Activated CD8-positive, alpha-beta memory T cell treated with anti-CD3 and anti-CD28 coated beads, Interleukin-2, amount 10 ng/mL, durations not matched to agents 7 days and 5 days (primary cell): ENCODE results near the gene IRS2. TPM values are rescaled to one million over a fixed set of nuclear protein-coding genes. Genes with fewer than 3 reads are reported as not detected.
A peak's percentile ranks its signal among the peaks of the same experiment; 100 is the strongest.
"Not testable (repeated sequence)": the region's sequence is repeated elsewhere in the genome, so short reads cannot be mapped to it uniquely, and the experiment has no call there.

ENCODE experiments used
- ATAC-seq: fragments of 150-1000 bp; cut with Tn5 transposase; one replicate; pipeline ENCODE4 v1.10.0; 2021; ENCODE audit warnings: moderate library complexity
- CTCF ChIA-PET: fragments of 350-600 bp; sonication (Branson Sonifier 250); formaldehyde crosslinking; loops from one replicate; lab custom pipeline; 2021; ENCODE audit warnings: antibody characterized with exemption; lab: Charles Lee
- DNase-seq: peaks from one replicate; pipeline ENCODE4 v3.0.0-alpha.2; 2020
- H3K27ac Mint-ChIP-seq: one replicate; pipeline ENCODE4 v1.8.0; 2021; ENCODE audit warnings: mild to moderate bottlenecking, mixed read lengths
- H3K27me3 Mint-ChIP-seq: one replicate; pipeline ENCODE4 v1.8.0; 2021; ENCODE audit warnings: mixed read lengths
- H3K36me3 Mint-ChIP-seq: one replicate; pipeline ENCODE4 v1.8.0; 2021; ENCODE audit warnings: mild to moderate bottlenecking, mixed read lengths
- H3K4me1 Mint-ChIP-seq: one replicate; pipeline ENCODE4 v1.8.0; 2021; ENCODE audit warnings: mixed read lengths
- H3K4me3 Mint-ChIP-seq: one replicate; pipeline ENCODE4 v1.8.0; 2021; ENCODE audit warnings: mild to moderate bottlenecking, moderate library complexity, mixed read lengths
- H3K9me3 Mint-ChIP-seq: one replicate; pipeline ENCODE4 v1.8.0; 2022; ENCODE audit warnings: low read depth, mixed read lengths
- total RNA-seq, 2 experiments: library from RNA; stranded (reverse); gene quantifications; one replicate each; pipeline ENCODE4 v1.2.3, GENCODE V29; 2021

IRS2 gene
- total RNA-seq = 1 to 10 TPM; 1.6 to 2.0 TPM

- no peaks in the 10 kb centered on the region for H3K36me3 Mint-ChIP-seq
- peaks cover 15% of the 10 kb centered on the region for H3K4me1 Mint-ChIP-seq
Observed at GRCh38 chr13:109786457-109787134, at the start of gene IRS2. Gene IRS2 (minus strand): TSS chr13:109786583. CDS start chr13:109786053, 530 bp downstream.

DNA sequence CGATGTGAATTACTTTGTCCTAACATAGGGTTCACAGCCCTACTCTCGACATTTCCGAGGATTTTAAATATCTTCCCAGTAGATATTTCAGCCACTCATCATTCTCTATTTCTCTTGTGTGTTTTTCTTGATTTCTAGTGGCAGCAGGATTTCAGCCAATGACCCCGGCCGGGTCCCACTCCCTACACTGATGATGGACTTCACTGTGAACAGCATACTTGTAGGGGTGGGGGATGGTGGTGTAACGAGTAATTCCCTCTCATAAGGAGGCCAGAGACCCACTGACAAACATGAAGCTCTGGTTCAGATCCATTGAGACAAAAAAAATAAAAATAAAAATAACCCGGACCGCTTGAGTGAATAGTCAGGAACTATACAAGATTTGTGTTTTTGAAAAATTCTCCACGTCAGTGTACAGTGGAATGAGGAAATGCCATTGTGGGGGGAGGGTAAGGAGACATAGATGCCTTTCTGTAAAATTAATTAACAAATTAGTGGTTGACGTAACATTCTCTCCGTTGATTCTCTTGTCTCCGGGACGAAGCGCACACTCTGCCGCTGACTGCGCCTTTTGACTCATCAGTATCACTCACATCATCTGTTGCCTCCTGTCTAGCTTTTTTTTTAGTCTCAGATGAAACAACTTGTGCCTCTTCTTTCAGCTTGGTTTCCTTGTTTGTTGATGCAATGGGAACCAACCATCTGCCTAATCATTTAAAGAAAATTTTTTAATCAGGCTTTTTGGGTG, 48.8 kb upstream of the IRS2 start:
- no peak overlapping the region for H3K4me3 Mint-ChIP-seq
- peaks cover 3% of the 10 kb centered on the region for H3K27me3 Mint-ChIP-seq
- DNase-seq = no peak
- no peaks in the 10 kb centered on the region for H3K36me3 Mint-ChIP-seq
- CTCF ChIA-PET = no interaction called here
- H3K27ac Mint-ChIP-seq = no peak overlapping the region
- peaks cover under 1% of the 10 kb centered on the region for H3K4me1 Mint-ChIP-seq
- no peak for ATAC-seq
- no peaks in the 10 kb centered on the region for H3K9me3 Mint-ChIP-seq

More at GRCh38 chr13:109786457-109787134, at the start of gene IRS2:
- Mint-ChIP-seq H3K9me3 (no peaks in the 10 kb centered on the region), H3K27me3 (peaks cover 28% of the 10 kb centered on the region), H3K27ac (peak within 1 kb of the TSS; percentile 54), H3K4me3 (peak within 1 kb of the TSS; percentile 70)
- ATAC-seq = peak; percentile 90
- CTCF ChIA-PET = no interaction called here
- peak; percentile 90 for DNase-seq

GRCh38 chr13:109833940-109834339, 47.6 kb upstream of the IRS2 start:
- Mint-ChIP-seq H3K4me3 (no peak overlapping the region), H3K27ac (no peak overlapping the region), H3K27me3 (peaks cover 3% of the 10 kb centered on the region), H3K36me3 (no peaks in the 10 kb centered on the region), H3K9me3 (no peaks in the 10 kb centered on the region), H3K4me1 (no peaks in the 10 kb centered on the region)
- ATAC-seq (no peak), DNase-seq (no peak)
- CTCF ChIA-PET = no interaction called here

- Mint-ChIP-seq H3K4me1 (no peaks in the 10 kb centered on the region), H3K9me3 (no peaks in the 10 kb centered on the region), H3K4me3 (no peak overlapping the region), H3K27ac (no peak overlapping the region), H3K36me3 (no peaks in the 10 kb centered on the region), H3K27me3 (peaks cover 3% of the 10 kb centered on the region)
- no peak for ATAC-seq
- DNase-seq = no peak
- CTCF ChIA-PET = no interaction called here
Observed at GRCh38 chr13:109833071-109833470, 46.7 kb upstream of the IRS2 start.

GRCh38 chr13:109828591-109829316, 42.4 kb upstream of the IRS2 start:
- H3K4me1 Mint-ChIP-seq, H3K27me3 Mint-ChIP-seq, H3K36me3 Mint-ChIP-seq, DNase-seq, H3K27ac Mint-ChIP-seq, H3K9me3 Mint-ChIP-seq, ATAC-seq, CTCF ChIA-PET, H3K4me3 Mint-ChIP-seq: not testable (repeated sequence)

- DNase-seq, ATAC-seq, H3K4me3 Mint-ChIP-seq, H3K27ac Mint-ChIP-seq, H3K36me3 Mint-ChIP-seq, H3K27me3 Mint-ChIP-seq, H3K9me3 Mint-ChIP-seq, CTCF ChIA-PET, H3K4me1 Mint-ChIP-seq: not testable (repeated sequence)
Observed at GRCh38 chr13:109823201-109823600, 36.8 kb upstream of the IRS2 start.

- CTCF ChIA-PET = no interaction called here
- Mint-ChIP-seq H3K4me1 (no peaks in the 10 kb centered on the region), H3K27me3 (no peaks in the 10 kb centered on the region), H3K27ac (no peak overlapping the region), H3K36me3 (no peaks in the 10 kb centered on the region), H3K9me3 (no peaks in the 10 kb centered on the region), H3K4me3 (no peak overlapping the region)
- DNase-seq (no peak), ATAC-seq (no peak)
Observed at GRCh38 chr13:109821103-109821502, 34.7 kb upstream of the IRS2 start.

DNA sequence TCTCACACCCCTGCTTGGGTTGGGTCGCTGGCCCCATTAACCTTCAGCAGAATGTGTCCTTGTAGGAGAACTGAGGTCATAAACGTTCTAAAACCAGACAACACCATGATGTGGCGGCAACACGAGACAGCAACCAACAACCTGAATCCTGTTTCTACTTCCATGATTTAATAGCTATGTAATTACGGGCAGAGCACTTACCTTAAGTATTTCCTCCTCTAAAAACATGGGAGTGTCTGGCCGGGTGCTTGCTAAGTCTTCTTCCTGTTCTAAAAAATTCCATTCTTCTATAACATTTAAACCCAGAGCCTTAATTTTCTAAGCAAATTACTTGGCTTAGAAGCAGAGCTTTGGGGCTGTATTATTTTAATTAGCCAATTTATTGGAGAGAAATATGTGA, 33.5 kb upstream of the IRS2 start:
- no peaks in the 10 kb centered on the region for H3K27me3 Mint-ChIP-seq
- H3K9me3 Mint-ChIP-seq = no peaks in the 10 kb centered on the region
- CTCF ChIA-PET = no interaction called here

DNA sequence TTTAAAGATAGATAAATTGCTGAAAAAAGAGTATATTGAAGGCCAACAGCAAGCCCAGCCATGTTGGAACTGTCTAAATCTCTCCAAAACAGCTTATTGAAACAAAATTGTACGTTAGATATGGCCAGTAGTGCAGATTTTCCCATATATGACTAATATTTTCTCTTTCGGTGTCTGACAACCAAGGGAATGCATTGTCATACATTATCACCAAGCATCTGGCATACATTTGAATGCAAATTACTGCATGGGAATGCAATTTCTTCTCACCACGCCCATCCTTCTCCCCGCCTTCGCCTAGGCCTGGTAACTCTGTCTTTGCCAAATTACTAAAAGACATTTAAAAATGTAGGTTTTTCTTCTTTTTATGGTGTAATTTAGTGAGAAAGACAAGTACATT, 32.5 kb upstream of the IRS2 start:
- Mint-ChIP-seq H3K9me3 (no peaks in the 10 kb centered on the region), H3K27ac (no peak overlapping the region), H3K36me3 (no peaks in the 10 kb centered on the region), H3K4me3 (no peak overlapping the region), H3K27me3 (no peaks in the 10 kb centered on the region), H3K4me1 (no peaks in the 10 kb centered on the region)
- ATAC-seq = no peak
- no peak for DNase-seq
- CTCF ChIA-PET = no interaction called here

More for the DNA sequence above, 33.5 kb upstream of the IRS2 start:
- H3K4me3 Mint-ChIP-seq = no peak overlapping the region
- H3K4me1 Mint-ChIP-seq = no peaks in the 10 kb centered on the region
- H3K27ac Mint-ChIP-seq = no peak overlapping the region
- no peak for ATAC-seq
- no peaks in the 10 kb centered on the region for H3K36me3 Mint-ChIP-seq
- DNase-seq = no peak

DNA sequence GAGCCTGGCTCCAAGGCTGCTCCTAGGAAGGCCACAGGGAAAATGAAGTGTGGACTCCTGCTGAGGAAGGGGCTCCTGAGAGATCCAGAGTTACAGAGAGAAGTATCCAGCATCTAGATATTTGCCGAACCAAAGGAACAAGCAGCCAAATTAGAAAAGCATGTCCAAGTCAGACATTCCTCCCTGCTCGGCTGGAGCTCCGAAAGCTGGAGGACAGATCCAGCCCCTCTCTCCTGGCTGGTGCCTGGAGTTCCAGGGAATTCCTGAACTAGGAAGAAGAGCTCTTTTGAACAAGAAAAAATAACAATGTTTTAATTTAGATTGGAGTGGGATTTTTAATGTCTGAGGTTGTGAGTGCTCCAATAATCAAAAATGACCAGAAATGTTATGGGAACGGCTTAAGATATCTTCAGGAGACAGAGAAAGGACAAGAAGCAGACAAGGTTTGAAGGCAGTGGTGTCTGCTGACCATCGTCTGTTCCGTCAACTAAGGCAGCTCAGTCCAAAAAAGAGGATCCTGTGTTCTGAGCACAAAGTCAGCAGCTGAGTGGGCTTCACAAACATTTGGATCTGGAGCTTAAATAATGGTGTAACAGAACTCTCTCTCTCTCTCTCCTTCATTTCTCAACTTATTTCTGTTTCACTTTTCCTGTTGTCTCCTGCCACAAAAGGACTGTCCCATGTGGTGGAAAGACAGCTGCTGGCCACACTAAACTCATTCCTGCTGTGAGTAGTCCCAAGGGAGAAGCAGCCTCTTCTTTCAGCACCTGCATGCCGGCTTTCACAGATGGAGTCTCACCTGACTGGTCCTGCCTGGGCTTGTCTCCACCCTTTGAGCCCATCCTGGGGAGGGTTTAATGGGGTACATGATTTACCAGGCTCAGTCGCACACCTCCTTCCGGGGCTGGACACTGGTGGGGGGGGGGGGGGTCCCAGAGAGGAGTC, 31.5 kb upstream of the IRS2 start:
- no peak for ATAC-seq
- no peaks in the 10 kb centered on the region for H3K36me3 Mint-ChIP-seq
- H3K27ac Mint-ChIP-seq = no peak overlapping the region
- no peaks in the 10 kb centered on the region for H3K27me3 Mint-ChIP-seq
- DNase-seq = no peak
- no peaks in the 10 kb centered on the region for H3K9me3 Mint-ChIP-seq
- CTCF ChIA-PET = no interaction called here
- no peaks in the 10 kb centered on the region for H3K4me1 Mint-ChIP-seq
- no peak overlapping the region for H3K4me3 Mint-ChIP-seq

DNA sequence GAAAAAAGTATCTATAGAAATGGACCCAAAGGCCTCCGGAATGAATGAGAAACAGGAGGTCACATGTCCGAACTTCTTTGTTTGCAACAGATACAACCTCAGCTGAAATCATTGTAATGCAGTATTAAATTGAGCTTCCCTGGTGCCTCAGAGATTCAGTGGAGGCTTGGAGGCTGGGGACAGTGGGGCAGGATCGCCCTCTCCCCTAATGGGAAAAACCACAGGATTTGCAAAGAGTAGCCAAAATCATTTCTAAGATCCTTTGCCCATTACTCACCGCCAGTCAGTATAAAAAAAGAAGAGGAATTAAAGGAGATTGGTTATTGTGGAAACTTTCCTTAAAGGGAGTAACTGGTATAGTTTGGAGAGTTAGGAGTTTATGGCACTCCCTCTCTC, 30.4 kb upstream of the IRS2 start:
- H3K4me1 Mint-ChIP-seq = no peaks in the 10 kb centered on the region
- no peak overlapping the region for H3K4me3 Mint-ChIP-seq
- CTCF ChIA-PET = no interaction called here
- no peaks in the 10 kb centered on the region for H3K9me3 Mint-ChIP-seq
- DNase-seq = no peak
- H3K36me3 Mint-ChIP-seq = no peaks in the 10 kb centered on the region
- H3K27me3 Mint-ChIP-seq = no peaks in the 10 kb centered on the region
- no peak overlapping the region for H3K27ac Mint-ChIP-seq
- ATAC-seq = no peak

DNA sequence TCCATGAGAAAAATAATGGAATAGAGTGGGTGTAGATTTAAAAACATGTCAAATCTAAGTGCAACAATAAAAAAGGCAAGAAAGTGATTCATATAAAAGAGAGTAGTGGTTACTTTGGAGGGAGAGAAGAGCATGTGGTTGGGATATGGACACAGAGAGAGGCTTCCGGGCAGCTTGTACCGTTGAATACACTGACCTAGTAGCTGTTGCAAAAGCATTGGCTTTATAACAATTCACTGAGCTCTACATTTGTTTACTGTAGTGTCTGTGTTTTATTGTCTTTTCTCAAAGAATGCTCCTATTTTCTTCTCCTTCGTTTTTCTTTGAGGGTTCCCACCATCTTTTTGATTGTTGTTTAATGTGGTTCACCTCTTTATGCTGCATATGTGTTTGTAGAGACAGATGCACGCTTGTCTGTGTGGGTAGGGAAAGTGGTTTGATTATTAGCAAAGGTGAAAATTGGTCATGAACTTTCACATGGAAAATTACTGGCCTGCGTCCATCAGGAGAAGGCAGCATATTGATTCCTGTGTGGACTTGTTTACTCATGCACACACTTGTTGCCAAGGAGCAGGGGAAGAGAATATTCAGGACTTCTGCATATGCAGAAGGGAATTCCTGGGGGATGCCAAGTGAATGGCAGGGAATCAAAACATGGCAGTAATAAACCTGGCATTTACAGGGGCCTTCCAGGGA, 29.9 kb upstream of the IRS2 start:
- no peak overlapping the region for H3K27ac Mint-ChIP-seq
- no peaks in the 10 kb centered on the region for H3K27me3 Mint-ChIP-seq
- H3K4me1 Mint-ChIP-seq = no peaks in the 10 kb centered on the region
- no peak for DNase-seq
- CTCF ChIA-PET = no interaction called here
- no peaks in the 10 kb centered on the region for H3K9me3 Mint-ChIP-seq
- no peaks in the 10 kb centered on the region for H3K36me3 Mint-ChIP-seq
- no peak for ATAC-seq
- H3K4me3 Mint-ChIP-seq = no peak overlapping the region
